GM23338 (cell line): Measurements from ENCODE around the gene IGFBP5. TPM values are rescaled to one million over a fixed set of nuclear protein-coding genes. Genes with fewer than 3 reads are reported as not detected.

Experiments used
- ATAC-seq: fragments of 200-7000 bp; cut with Tn5 transposase; 3 replicates; pipeline ENCODE4 v1.9.1; 2020
- DNase-seq: peaks from one replicate; pipeline ENCODE4 v3.0.0-alpha.2; 2015; ENCODE audit warnings: low spot score
- H2AFZ ChIP-seq: fragments of 200-600 bp; sonication (generic); 2 replicates; pipeline ENCODE4 v1.8.0; 2016; ENCODE audit warnings: antibody characterized with exemption, mild to moderate bottlenecking, moderate library complexity
- H3F3A ChIP-seq: fragments of 200-600 bp; sonication (generic); replicated peaks from 2 replicates; pipeline ENCODE4 v1.8.0; 2017; ENCODE audit warnings: antibody characterized with exemption, mixed run types, low read depth
- H3K27ac ChIP-seq: fragments of 200-600 bp; sonication (generic); 2 replicates; pipeline ENCODE4 v1.6.1; 2016; ENCODE audit warnings: low read depth
- H3K27me3 ChIP-seq: fragments of 200-600 bp; sonication (generic); 2 replicates; pipeline ENCODE4 v1.8.0; 2016; ENCODE audit warnings: mild to moderate bottlenecking, mixed run types, moderate library complexity; ENCODE audit not compliant: insufficient read depth
- H3K36me3 ChIP-seq: fragments of 200-600 bp; sonication (generic); 2 replicates; pipeline ENCODE4 v1.8.0; 2016; ENCODE audit warnings: mild to moderate bottlenecking; ENCODE audit not compliant: insufficient read depth
- H3K4me1 ChIP-seq: fragments of 200-600 bp; sonication (generic); 2 replicates; pipeline ENCODE4 v1.8.0; 2016; ENCODE audit warnings: mild to moderate bottlenecking, moderate library complexity; ENCODE audit not compliant: insufficient read depth
- H3K4me2 ChIP-seq: fragments of 200-600 bp; sonication (generic); 2 replicates; pipeline ENCODE4 v1.7.1; 2017; ENCODE audit warnings: mixed run types
- H3K4me3 ChIP-seq: fragments of 200-600 bp; sonication (generic); 2 replicates; pipeline ENCODE4 v1.6.1; 2016; ENCODE audit warnings: mixed run types
- H3K79me2 ChIP-seq: fragments of 200-600 bp; sonication (generic); replicated peaks from 2 replicates; pipeline ENCODE4 v1.8.0; 2017; ENCODE audit warnings: mild to moderate bottlenecking; ENCODE audit not compliant: insufficient read depth
- H3K9me2 ChIP-seq: fragments of 200-600 bp; sonication (generic); 2 replicates; pipeline ENCODE4 v1.8.0; 2017; ENCODE audit not compliant: insufficient read depth
- H4K20me1 ChIP-seq: fragments of 200-600 bp; sonication (generic); replicated peaks from 2 replicates; pipeline ENCODE4 v1.8.0; 2017; ENCODE audit warnings: mild to moderate bottlenecking; ENCODE audit not compliant: insufficient read depth
- H3K27ac Mint-ChIP-seq: 2 replicates; pipeline ENCODE4 v1.8.0; 2020; ENCODE audit warnings: inconsistent platforms, mild to moderate bottlenecking, moderate library complexity, mixed read lengths
- H3K27me3 Mint-ChIP-seq: 3 replicates; pipeline ENCODE4 v1.8.0; 2022; ENCODE audit warnings: low read depth, mild to moderate bottlenecking, moderate library complexity, mixed read lengths, inconsistent platforms; ENCODE audit not compliant: insufficient read depth, poor library complexity
- H3K36me3 Mint-ChIP-seq: 3 replicates; pipeline ENCODE4 v1.8.0; 2021; ENCODE audit warnings: low read depth, mild to moderate bottlenecking, inconsistent platforms, moderate library complexity, mixed read lengths
- H3K4me1 Mint-ChIP-seq: 3 replicates; pipeline ENCODE4 v1.8.0; 2020; ENCODE audit warnings: mild to moderate bottlenecking, inconsistent platforms, mixed read lengths
- H3K4me3 Mint-ChIP-seq: 3 replicates; pipeline ENCODE4 v1.8.0; 2021; ENCODE audit warnings: moderate library complexity, mild to moderate bottlenecking, inconsistent platforms, mixed read lengths
- H3K9me3 Mint-ChIP-seq: 3 replicates; pipeline ENCODE4 v1.8.0; 2020; ENCODE audit warnings: moderate library complexity, mild to moderate bottlenecking, inconsistent platforms, mixed read lengths
- CREB1 ChIP-seq: fragments of 250-450 bp; sonication (Bioruptor Pico); IDR thresholded peaks from 2 replicates; pipeline ENCODE4 v1.5.0; 2020; ENCODE audit warnings: low read depth, mild to moderate bottlenecking, moderate library complexity
- CTCF ChIP-seq, 2 experiments: fragments of 200-600 bp in 1 of 2; sonication (generic) in 1 of 2; conservative IDR thresholded peaks; 2 replicates each; pipeline versions ENCODE4 v1.5.1 to v1.6.1; 2016 to 2017; ENCODE audit warnings: antibody characterized with exemption in 2 of 2, low read depth in 2 of 2, mild to moderate bottlenecking in 2 of 2, moderate library complexity in 1 of 2
- ETS1 ChIP-seq: IDR thresholded peaks from 2 replicates; pipeline ENCODE4 v1.6.1; 2016; ENCODE audit warnings: antibody characterized with exemption
- NANOG ChIP-seq: IDR thresholded peaks from 2 replicates; pipeline ENCODE4 v1.6.1; 2016; ENCODE audit warnings: antibody characterized with exemption, borderline replicate concordance
- POLR2AphosphoS5 ChIP-seq: IDR thresholded peaks from 2 replicates; pipeline ENCODE4 v1.6.1; 2016; ENCODE audit warnings: antibody characterized with exemption, low read depth
- REST ChIP-seq: IDR thresholded peaks from one replicate; pipeline ENCODE4 v1.6.1; 2018; ENCODE audit warnings: antibody characterized with exemption; ENCODE audit not compliant: unreplicated experiment
- STAT1 ChIP-seq: IDR thresholded peaks from one replicate; pipeline ENCODE4 v1.6.1; 2016; ENCODE audit warnings: antibody characterized with exemption; ENCODE audit not compliant: unreplicated experiment
- ZNF114 ChIP-seq: fragments of 250-450 bp; sonication (Bioruptor Pico); IDR thresholded peaks from 2 replicates; pipeline ENCODE4 v1.5.0; 2020; ENCODE audit warnings: mild to moderate bottlenecking, moderate library complexity
- ZNF331 ChIP-seq: fragments of 250-450 bp; sonication (Bioruptor Pico); IDR thresholded peaks from 2 replicates; pipeline ENCODE4 v1.5.0; 2020; ENCODE audit warnings: low read depth, mild to moderate bottlenecking, moderate library complexity
- ZNF462 ChIP-seq: fragments of 250-450 bp; sonication (Bioruptor Pico); IDR thresholded peaks from 2 replicates; pipeline ENCODE4 v1.5.0; 2020; ENCODE audit warnings: mild to moderate bottlenecking, moderate library complexity
- polyA plus RNA-seq: library from polyadenylated mRNA; unstranded; fragments of >200 nt; fragmentation: Nextera tagmentation; extraction: Ambion mirVana; gene quantifications from 2 replicates; pipeline ENCODE4 v1.2.1, GENCODE V29; 2016
- total RNA-seq: library from RNA; depleted of rRNA; stranded (reverse); fragments of >200 nt; shearing (Covaris generic); gene quantifications from 2 replicates; pipeline ENCODE4 v1.2.3, GENCODE V29; 2014

IGFBP5 gene
- total and polyA plus RNA-seq, 2 experiments from 2014 or later: 0.70 to 2.5 TPM

- H3K4me3 Mint-ChIP-seq: no peak overlapping the region
- peaks cover 65% of the 10 kb centered on the region for H3K36me3 Mint-ChIP-seq
Observed at GRCh38 chr2:216661051-216661450, 34.3 kb downstream of the IGFBP5 start.

More at GRCh38 chr2:216661051-216661450, 34.3 kb downstream of the IGFBP5 start:
- peaks cover 7% of the 10 kb centered on the region for H3K79me2 ChIP-seq
- H2AFZ ChIP-seq: no peak overlapping the region
- peaks cover 4% of the 10 kb centered on the region; the same call in 1 of the 2 replicates for H4K20me1 ChIP-seq
- Mint-ChIP-seq H3K4me1 (peaks cover 31% of the 10 kb centered on the region), H3K9me3 (no peaks in the 10 kb centered on the region), H3K27me3 (peaks cover 25% of the 10 kb centered on the region), H3K27ac (no peak overlapping the region)
- no peak overlapping the region for H3K4me3 ChIP-seq
- H3K4me1 ChIP-seq: peaks cover 15% of the 10 kb centered on the region
- no peak overlapping the region for H3K27ac ChIP-seq
- H3K4me2 ChIP-seq: no peak overlapping the region
- ATAC-seq (no peak), DNase-seq (no peak)
- H3K36me3 ChIP-seq: 0 out of 2 replicates have a peak, but pooled peaks cover 6% of the 10 kb centered on the region
- no peak for TF ChIP-seq ZNF114
- TF ChIP-seq STAT1: no peak
- no peak for TF ChIP-seq ZNF331 (CRISPR knock-in tag)
- no peak for TF ChIP-seq REST
- no peak for TF ChIP-seq ETS1
- TF ChIP-seq CTCF (conservative IDR thresholded peaks at IDR 0.05; ENCODE audit: low read depth in 2 of 2): no peak
- no peak for TF ChIP-seq CREB1 (CRISPR knock-in tag)
- TF ChIP-seq NANOG: no peak
- no peak for TF ChIP-seq POLR2AphosphoS5
- TF ChIP-seq ZNF462 (CRISPR knock-in tag): no peak
- no peaks in the 10 kb centered on the region for H3K27me3 ChIP-seq
- 0 out of 2 replicates have a peak, but pooled peaks cover 6% of the 10 kb centered on the region for H3F3A ChIP-seq
- H3K9me2 ChIP-seq: no peaks in the 10 kb centered on the region
